GM18499 (cell line): Measurements from ENCODE around the gene SCART1.
"Not testable (repeated sequence)": the region's sequence is repeated elsewhere in the genome, so short reads cannot be mapped to it uniquely, and the experiment has no call there.

Experiments used
- ATAC-seq: cut with Tn5 transposase; IDR thresholded peaks from one replicate; pipeline ENCODE4 v1.9.1; 2021; ENCODE audit warnings: moderate number of reproducible peaks; ENCODE audit not compliant: insufficient read depth, unreplicated experiment

The SCART1 gene

DNA sequence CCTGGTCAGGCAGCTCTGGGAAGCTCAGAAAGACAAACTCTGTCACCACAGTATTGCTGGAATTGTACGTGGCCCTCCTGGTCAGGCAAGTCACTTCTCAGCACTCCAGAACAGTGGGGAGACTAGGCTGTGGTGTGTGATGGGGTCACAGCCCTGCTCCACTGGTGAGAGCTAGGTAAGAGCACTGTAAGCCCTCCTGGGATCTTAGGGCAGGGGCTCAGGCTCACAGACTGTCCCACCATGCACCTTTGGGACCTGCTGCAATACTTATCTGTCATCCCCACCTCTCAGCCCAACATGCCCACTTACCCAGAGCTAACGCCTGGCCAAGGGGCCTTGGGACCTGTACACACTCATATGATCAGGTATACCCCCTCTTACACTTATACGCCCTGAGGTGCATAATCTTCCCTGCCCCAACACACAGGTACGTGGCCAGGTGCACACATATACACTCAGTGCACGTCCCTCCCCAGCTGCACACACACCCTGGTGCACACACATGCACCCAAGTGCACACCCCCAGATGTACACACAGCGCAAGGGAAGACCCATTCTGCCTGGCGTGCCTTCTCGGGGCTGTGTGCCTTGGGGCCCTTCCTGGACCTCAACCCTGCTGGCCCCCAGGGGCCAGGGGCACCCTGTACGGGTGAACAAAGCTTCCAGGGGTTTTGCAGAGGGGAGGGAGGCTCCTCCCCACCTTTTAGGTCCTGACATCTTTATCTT is 21.7 kb upstream of the SCART1 start:
- not testable (repeated sequence) for ATAC-seq

DNA sequence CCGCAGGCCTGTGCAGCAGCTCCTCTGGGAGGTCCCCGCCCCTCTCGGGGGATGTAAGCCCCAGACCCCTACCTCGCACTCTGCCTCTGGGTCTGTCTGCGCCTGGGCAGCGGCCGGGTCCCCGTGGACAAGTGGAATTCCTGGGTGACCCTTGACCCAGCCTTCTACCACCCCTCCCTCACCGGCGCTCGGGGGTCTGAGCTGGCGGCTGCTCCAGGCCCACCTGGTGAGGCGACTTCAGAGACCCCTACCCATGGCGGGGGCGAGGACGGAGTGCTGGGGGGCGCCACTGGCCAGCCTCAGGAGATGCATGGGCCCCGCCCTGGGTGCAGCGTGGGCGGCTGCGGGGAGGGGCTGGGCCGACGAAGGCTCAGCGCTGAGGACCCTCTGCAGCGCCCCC is 21.0 kb upstream of the SCART1 start:
- ATAC-seq = not testable (repeated sequence)

- no peak for ATAC-seq
Measured at GRCh38 chr10:133438711-133439273, 15.0 kb upstream of the SCART1 start.

DNA sequence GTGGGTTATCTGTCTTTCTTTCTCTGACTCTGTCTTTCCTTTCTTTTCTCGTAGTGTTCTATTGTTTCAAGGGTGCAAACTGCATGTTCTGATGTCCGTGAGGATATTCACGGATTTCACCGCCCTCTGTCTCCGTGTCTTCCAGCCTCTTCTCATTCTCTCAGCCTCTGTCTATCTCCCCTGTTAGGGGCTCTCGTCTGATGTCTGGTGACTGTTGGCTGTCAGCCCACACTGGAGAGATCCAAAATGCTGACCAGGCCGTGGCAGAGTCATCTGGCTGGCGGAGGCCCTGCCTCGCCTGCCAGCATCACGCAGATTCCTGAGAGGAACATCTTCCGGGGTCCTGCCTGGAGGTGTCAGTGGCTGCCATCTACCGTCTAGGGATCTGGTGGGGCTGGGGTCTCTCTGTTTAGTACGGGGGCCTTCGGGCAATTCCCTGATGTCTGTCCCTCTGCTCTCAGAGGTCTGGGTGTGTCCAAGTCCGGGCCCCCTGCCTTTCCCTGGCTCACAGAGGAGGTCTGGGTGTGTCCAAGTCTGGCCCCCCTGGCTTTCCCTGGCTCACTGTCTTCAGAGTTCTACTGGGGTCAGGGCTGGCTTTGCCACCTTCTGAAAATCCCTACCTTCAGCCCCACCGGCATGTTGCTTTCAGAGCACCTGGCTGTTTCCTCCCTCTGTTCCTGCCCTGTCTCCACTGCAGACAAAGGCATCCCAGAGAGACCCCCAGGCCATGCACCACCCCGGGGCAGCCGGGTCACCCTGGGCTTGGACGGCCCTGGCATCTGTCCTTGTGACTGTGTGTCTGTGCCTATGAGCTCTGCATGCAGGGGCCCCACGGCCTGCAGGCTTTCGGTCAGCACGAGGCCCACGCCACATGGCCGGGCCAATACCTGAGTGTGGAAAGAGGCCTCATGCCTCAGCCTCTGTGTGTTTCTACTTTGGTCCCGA is 14.0 kb upstream of the SCART1 start:
- ATAC-seq = no peak

GRCh38 chr10:133440633-133441285 is 13.0 kb upstream of the SCART1 start:
- ATAC-seq = no peak

- not testable (repeated sequence) for ATAC-seq
Measured at GRCh38 chr10:133441356-133441755, 12.4 kb upstream of the SCART1 start.

- no peak for ATAC-seq
Measured at GRCh38 chr10:133441780-133442179, 12.0 kb upstream of the SCART1 start.

- no peak for ATAC-seq
Measured at GRCh38 chr10:133442191-133442966, 11.4 kb upstream of the SCART1 start.

- ATAC-seq = no peak
Measured at GRCh38 chr10:133442967-133443924, 10.5 kb upstream of the SCART1 start.

- ATAC-seq = no peak
Measured at GRCh38 chr10:133444342-133445267, 9.1 kb upstream of the SCART1 start.

- no peak for ATAC-seq
Measured at GRCh38 chr10:133445268-133445732, 8.4 kb upstream of the SCART1 start.

- ATAC-seq = no peak
Measured at GRCh38 chr10:133445751-133446708, 7.7 kb upstream of the SCART1 start.

GRCh38 chr10:133446979-133447378 is 6.8 kb upstream of the SCART1 start:
- no peak for ATAC-seq

- no peak for ATAC-seq
Measured at GRCh38 chr10:133448120-133448519, 5.6 kb upstream of the SCART1 start.

DNA sequence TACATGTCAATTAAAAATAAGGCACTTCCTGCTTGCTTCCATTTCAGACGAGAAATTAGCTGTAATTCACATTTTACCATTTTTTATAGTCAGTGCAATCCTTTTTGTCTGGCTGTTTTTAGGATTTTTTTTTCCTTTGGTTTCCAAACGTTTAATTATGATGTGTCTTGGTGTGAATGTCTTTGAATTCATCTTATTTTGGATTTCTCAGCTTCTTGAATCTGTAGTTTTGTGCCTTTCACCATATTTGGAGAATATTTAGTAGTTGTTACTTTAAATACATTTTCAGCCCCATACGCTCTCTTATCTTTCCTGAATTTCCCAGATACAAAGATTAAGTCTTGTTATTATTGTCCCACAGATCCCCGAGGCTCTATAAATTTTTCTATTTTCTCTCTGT is 2.4 kb upstream of the SCART1 start:
- ATAC-seq = no peak

- no peak for ATAC-seq
Measured at GRCh38 chr10:133452453-133452852, 1.3 kb upstream of the SCART1 start.
